ENCODE results near the gene IPO13.

Gene IPO13

GRCh38 chr1:43930949-43931275 is 15.8 kb upstream of the IPO13 start:
- no peak for DNase-seq (ENCODE audit: low read depth in 4 of 4, low spot score in 1 of 4)

DNA sequence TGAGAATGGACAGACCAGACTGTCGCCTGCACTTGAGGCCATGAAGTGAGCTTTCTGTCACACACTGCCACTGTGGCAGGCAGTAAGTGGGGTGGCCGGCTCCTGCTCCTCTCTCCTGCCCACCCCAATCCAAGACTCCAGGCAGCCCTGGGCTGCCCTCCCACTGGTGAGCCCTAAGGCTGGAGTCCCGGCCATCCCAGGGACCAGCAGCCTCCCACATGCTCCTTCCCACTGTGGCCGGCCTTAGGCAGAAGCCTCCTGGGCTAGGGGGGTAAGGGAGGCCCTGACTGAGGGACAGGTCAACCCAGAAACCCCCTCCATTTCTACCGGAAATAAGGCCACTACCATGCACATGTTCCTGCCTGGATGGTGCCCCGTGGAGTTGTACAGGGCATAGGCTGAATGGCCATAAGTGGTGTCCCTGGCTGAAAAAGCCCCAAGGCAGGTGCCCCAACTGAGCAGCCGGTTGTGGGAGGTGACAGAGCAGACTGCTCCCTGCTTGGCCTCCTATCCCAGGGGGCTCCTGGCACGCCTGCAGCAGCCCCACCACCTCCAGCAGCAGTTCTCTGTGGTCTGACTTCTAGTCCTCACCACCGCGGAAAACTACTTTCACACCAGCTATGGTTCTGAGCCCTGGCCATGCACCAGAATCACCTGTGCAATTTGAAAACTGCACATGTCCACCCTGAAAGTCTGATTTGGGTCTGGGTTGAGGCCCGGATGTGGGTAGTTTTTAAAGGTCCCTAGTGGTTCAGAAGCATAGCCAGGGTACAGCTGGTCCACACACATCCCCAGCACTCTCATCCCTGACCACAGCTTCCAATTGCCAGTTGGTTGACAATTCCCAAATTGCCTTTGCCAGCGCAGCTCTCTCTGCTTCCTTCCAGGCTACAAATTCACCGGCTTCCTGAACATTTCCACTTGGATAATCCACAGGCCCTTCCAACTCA is 14.8 kb upstream of the IPO13 start:
- DNase-seq (ENCODE audit: low read depth in 4 of 4, low spot score in 1 of 4) = no peak

DNA sequence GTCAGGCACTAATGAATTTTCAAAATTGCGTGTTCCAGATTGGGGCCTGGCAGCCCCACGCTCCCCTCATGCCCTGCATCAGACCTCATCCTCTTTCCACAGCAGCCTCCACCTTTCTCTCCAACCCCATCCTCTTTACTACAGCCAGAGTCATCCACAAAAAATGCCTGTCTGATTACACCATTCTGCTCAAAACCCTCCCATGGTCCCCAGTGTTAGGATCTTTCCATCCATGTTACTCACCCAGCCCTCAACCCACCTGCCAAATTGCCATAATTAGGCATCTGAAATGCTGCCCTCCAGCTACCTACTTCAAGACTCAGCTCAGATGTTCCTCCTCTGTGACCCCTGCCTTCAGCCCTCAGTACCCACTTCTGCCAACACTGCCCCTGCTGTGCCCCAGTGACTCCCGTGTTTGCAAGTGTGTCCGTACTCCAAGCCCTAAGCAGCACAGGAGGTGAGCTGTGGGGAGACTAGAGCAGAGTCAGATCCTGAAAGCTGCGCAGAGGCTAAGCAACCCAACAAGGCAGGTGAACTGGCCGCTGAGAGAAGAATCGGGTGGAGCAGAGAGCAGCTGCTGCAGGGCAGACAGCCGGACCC is 13.9 kb upstream of the IPO13 start:
- no peak for DNase-seq (ENCODE audit: low read depth in 4 of 4, low spot score in 1 of 4)

DNA sequence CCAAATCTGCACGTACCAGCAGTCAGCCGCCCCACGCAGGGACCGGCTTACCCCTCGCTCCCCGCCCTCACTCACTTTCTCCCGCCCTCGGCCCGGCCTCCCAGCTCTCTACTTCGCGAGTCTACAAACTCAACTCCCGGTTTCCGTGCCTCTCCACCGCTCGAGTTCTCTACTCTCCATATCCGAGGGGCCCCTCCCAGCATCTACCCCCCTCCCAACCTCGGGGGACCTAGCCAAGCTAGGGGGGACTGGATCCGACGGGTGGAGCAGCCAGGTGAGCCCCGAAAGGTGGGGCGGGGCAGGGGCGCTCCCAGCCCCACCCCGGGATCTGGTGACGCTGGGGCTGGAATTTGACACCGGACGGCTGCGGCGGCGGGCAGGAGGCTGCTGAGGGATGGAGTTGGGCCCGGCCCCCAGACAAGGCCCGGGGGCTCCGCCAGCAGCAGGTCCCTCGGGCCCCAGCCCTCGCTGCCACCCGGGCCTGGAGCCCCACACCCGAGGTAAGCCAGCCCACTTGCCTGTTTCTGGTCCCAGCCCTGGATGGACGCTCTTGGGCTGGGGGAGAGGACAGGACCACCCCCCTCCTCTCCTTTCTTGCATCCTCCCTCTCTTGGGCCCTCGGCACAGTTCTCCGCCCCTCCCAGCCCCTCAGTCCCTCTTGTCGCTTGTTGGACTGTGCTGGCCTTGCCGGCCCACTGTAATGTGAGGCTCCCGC is 13.2 kb upstream of the IPO13 start, which contains the start of gene ARTN:
TSS of gene ARTN (plus strand) at position 416 of the 715 bp plus-strand sequence. CDS start 1,856 bp downstream, outside the sequence.
- no peak for DNase-seq (ENCODE audit: low read depth in 4 of 4, low spot score in 1 of 4)

- peak in 2 of 4 experiments; percentile 18 to 30 for DNase-seq (ENCODE audit: low read depth in 4 of 4, low spot score in 1 of 4)
Measured at GRCh38 chr1:43934101-43934985, 12.4 kb upstream of the IPO13 start.

DNA sequence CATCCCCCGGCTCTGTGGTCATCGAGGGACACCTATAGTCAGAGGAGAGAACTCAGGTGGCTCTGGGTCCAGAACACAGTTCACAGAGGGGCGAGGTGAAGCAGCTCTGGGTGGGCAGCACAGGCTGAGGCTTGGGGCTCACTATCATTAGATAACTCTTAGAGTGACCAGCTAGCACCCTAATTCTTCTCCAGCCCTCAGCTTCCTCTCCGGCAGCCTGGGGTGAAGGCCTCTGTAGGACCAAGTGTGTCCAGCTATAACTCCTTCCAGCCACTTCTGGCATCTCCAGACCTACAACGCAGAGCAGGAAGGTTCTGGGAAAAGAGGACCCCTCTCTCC is 11.8 kb upstream of the IPO13 start:
- no peak for DNase-seq (ENCODE audit: low read depth in 4 of 4, low spot score in 1 of 4)

GRCh38 chr1:43935711-43936427 is 10.9 kb upstream of the IPO13 start:
- no peak for DNase-seq (ENCODE audit: low read depth in 4 of 4, low spot score in 1 of 4)

DNA sequence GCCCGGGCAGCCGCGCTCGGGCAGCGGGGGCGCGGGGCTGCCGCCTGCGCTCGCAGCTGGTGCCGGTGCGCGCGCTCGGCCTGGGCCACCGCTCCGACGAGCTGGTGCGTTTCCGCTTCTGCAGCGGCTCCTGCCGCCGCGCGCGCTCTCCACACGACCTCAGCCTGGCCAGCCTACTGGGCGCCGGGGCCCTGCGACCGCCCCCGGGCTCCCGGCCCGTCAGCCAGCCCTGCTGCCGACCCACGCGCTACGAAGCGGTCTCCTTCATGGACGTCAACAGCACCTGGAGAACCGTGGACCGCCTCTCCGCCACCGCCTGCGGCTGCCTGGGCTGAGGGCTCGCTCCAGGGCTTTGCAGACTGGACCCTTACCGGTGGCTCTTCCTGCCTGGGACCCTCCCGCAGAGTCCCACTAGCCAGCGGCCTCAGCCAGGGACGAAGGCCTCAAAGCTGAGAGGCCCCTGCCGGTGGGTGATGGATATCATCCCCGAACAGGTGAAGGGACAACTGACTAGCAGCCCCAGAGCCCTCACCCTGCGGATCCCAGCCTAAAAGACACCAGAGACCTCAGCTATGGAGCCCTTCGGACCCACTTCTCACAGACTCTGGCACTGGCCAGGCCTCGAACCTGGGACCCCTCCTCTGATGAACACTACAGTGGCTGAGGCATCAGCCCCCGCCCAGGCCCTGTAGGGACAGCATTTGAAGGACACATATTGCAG is 10.2 kb upstream of the IPO13 start:
- no peak for DNase-seq (ENCODE audit: low read depth in 4 of 4, low spot score in 1 of 4)

GRCh38 chr1:43937179-43937865 is 9.4 kb upstream of the IPO13 start:
- DNase-seq (ENCODE audit: low read depth in 4 of 4, low spot score in 1 of 4) = no peak

- no peak for DNase-seq (ENCODE audit: low read depth in 4 of 4, low spot score in 1 of 4)
Measured at GRCh38 chr1:43938383-43938782, 8.4 kb upstream of the IPO13 start.

DNA sequence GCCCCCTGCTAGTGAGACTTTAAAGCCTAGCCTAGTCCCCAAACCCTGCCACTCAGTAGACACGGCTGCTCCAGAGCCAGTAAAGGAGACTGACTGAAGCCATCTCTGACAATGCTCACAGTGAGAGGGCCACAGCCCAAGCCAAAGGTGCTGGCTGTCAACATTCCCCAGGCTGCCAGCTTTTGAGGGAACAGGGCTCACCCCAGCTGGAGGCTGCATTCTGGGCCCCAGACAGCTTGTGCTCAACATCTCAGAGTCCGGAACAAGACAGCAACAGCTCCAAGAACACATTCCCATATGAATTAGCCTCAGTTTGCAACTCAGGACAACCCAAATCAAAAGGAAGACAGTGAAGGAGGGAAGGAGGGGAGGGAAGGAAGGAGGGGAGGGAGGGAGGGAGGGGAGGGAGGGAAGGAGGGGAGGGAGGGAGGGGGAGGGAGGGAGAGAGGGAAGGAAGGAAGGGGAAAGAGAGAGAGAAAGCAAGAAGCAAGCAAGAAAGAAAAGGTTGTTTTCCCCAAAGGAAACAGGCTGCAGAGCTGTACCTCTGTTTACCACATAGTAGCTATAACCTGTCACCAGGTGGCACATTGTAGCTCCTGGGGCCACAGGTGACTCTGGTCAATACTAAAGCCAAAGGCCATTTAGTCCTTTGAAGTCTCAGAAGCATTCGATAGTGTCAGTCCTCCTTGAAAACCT is 7.7 kb upstream of the IPO13 start:
- no peak for DNase-seq (ENCODE audit: low read depth in 4 of 4, low spot score in 1 of 4)

- no peak for DNase-seq (ENCODE audit: low read depth in 4 of 4, low spot score in 1 of 4)
Measured at GRCh38 chr1:43942411-43942810, 4.3 kb upstream of the IPO13 start.

DNA sequence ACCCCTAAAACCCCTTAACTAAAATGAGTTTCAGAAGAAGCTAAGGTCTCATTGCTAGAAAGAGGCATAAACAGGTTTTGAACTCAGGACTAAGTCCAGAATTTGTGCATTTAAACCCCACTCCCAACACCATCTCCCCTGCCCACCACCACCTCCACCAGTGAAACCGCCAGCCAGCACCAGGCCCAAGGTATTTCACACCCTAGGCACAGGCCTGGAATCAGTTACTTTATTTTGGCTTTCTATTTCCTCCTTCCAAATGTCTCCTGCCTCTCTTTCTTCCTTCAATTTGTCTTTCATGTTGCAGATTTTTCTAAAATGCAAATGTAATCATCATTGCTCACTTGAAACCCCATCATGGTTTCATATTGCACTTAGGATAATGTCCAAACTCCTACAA is 1.9 kb upstream of the IPO13 start:
- DNase-seq (ENCODE audit: low read depth in 4 of 4, low spot score in 1 of 4) = no peak

DNA sequence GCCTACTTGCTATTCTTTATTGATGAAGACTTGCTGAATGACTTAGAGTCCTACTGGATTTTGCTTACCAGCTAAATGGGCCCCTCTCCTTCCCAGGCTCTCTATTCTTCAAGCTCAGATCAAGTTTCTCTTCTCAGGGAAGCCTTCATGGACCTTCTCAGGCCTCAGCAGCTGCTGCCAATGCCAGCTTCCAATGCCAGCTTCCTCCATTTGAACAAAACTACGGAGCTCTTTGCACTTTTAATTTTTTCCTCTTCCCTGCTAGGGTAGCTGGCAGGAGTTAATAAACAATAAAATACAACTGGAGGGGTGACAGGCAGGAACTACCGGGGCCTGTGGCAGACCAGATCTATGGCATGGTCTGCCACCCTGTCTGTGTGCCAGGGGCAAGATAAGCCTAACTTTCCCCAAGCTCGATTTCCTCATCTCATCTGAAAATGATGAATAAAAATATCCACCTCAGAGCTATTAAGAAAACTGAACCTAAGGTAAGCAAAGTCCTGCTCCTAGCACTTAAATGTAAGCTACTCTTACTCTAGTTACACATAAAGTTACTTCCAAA is 995 bp upstream of the IPO13 start:
- no peak for DNase-seq (ENCODE audit: low read depth in 4 of 4, low spot score in 1 of 4)

DNA sequence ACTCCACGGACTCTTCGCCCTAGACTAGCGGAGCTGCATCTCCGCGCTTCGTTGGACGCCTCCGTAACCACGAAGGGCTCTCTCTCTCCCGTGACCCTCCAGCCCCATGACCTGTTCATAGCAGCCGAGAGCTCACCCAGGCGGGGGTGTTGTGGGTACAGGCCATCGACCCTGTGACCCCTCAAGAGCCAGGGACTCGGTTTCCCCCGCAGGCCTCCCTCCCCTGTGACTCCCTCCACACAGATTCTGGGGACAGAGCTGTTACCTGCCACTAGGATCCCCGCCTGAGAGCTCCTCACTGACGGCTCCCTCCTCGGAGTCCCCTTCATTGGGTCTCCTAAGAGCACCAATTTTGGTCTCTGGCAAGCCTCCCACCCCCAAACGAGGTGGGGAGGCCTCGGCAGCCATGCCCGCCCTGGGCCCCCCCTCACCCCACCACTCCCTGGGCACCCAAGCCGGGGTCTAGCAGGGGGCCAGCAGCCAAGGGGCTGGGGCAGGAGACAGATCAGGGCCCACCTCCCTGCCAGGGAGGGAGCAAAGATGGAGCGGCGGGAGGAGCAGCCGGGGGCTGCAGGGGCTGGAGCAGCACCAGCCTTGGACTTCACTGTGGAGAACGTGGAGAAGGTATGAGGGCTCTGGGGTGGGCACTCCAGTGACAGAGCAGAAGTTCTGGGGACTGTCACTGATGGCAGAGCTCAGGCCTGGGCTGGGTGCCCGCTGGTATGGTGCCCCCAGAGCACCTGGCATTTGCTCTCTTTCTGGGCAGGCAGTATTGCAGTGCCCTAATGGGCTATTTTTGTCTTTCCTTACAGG is 517 bp downstream of the IPO13 start:
- DNase-seq (ENCODE audit: low read depth in 4 of 4, low spot score in 1 of 4) = no peak

GRCh38 chr1:43947874-43948437 is 1.2 kb downstream of the IPO13 start:
- DNase-seq (ENCODE audit: low read depth in 4 of 4, low spot score in 1 of 4) = no peak

DNA sequence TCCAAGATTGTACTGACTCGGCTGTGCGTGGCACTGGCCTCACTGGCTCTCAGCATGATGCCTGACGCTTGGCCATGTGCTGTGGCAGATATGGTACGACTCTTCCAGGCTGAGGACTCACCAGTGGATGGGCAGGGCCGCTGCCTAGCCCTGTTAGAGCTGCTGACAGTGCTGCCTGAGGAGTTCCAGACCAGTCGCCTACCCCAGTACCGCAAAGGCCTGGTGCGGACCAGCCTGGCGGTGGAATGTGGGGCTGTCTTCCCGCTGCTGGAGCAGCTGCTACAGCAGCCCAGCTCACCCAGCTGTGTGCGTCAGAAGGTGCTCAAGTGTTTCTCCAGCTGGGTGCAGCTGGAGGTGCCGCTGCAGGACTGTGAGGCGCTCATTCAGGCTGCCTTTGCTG is 2.9 kb downstream of the IPO13 start:
- DNase-seq (ENCODE audit: low read depth in 4 of 4, low spot score in 1 of 4) = no peak
